GM19025 (cell line): Measurements from ENCODE around the gene ATP1B2.

Experiments
- ATAC-seq: cut with Tn5 transposase; IDR thresholded peaks from one replicate; pipeline ENCODE4 v1.9.1; 2021; ENCODE audit warnings: mild to moderate bottlenecking, low read depth, moderate library complexity; ENCODE audit not compliant: unreplicated experiment

Gene ATP1B2

GRCh38 chr17:7706631-7707354 is 56.1 kb downstream of the ATP1B2 start:
- ATAC-seq: no peak
